ENCODE data around the gene PRKCE.

DNA sequence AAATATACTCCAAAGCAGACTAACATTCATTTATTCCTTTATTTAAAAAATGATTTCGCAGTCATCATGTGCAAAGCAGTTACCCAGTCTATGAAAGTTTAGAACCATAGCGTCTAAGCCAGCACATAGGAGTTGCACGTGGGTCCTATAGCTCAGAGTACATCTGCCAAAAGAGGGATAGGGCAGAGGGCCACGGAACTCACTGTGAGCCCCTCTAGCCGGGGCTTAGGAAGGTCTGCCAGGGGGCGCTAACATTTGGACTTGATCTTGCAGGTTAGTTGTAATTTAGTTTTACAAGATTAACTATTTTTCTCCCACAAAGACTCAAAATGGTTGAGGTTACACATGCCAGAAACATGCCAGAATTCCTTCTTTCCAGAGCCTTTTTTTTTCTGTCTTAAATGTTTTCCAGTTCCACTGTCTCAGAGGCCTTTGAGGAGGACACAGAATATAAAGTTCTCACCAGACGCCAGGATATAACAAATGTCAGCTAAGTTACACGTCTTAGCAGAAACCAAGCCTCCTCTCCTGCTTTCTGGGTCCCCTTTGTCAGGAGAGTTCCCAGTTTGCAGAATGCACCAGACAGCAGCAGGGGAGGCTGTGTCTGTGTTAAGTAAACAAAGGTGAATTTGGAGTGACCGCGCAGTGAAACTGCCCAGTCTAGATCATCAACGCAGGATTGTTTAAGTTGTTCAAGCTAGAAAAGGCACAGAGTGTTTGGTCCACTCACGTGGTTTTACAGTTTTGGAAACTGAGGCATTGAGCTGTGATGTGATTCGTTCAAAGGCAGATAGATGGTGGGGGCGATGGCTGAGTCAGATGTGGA is 292.0 kb downstream of the PRKCE start:
- TF ChIP-seq, protein P1, sequence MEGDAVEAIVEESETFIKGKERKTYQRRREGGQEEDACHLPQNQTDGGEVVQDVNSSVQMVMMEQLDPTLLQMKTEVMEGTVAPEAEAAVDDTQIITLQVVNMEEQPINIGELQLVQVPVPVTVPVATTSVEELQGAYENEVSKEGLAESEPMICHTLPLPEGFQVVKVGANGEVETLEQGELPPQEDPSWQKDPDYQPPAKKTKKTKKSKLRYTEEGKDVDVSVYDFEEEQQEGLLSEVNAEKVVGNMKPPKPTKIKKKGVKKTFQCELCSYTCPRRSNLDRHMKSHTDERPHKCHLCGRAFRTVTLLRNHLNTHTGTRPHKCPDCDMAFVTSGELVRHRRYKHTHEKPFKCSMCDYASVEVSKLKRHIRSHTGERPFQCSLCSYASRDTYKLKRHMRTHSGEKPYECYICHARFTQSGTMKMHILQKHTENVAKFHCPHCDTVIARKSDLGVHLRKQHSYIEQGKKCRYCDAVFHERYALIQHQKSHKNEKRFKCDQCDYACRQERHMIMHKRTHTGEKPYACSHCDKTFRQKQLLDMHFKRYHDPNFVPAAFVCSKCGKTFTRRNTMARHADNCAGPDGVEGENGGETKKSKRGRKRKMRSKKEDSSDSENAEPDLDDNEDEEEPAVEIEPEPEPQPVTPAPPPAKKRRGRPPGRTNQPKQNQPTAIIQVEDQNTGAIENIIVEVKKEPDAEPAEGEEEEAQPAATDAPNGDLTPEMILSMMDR (IDR thresholded peaks at IDR 0.05) = no peak
- TF ChIP-seq EZH2 (IDR thresholded peaks at IDR 0.05; ENCODE audit: borderline replicate concordance, insufficient read depth, low read depth, low read length, poor library complexity, severe bottlenecking) = no peak
